ENCODE measurements around the gene GPBAR1.

Gene GPBAR1

GRCh38 chr2:218216674-218217359 lies 44.0 kb upstream of the GPBAR1 start, which contains the start of gene ARPC2:
TSS of gene ARPC2 (plus strand) at chr2:218217189. CDS start at chr2:218217471, 282 bp downstream.
- TF ChIP-seq EZH2 (optimal IDR thresholded peaks at IDR 0.05; ENCODE audit: low read depth, low read length) (no peak), EZH2phosphoT487 (IDR thresholded peaks at IDR 0.05; ENCODE audit: low read length) (no peak), CTCF (IDR thresholded peaks at IDR 0.05; ENCODE audit: low read length) (no peak)
- peak; percentile 94 for DNase-seq
- H3K36me3 ChIP-seq (replicated peaks; ENCODE audit: insufficient read depth, low read length): peaks cover 10% of the 10 kb centered on the region; the same call in 1 of the 2 replicates
- peaks cover 52% of the 10 kb centered on the region for H3F3A ChIP-seq (ENCODE audit: insufficient read depth, low read length)
- H3K9me3 ChIP-seq (replicated peaks; ENCODE audit: insufficient read depth, low read length): no peaks in the 10 kb centered on the region
- peaks cover 20% of the 10 kb centered on the region for H3K4me1 ChIP-seq (ENCODE audit: low read length)
- peak within 1 kb of the TSS; percentile 92 for H3K9ac ChIP-seq (ENCODE audit: low read length)
- peaks cover 4% of the 10 kb centered on the region; the same call in 1 of the 2 replicates for H4K20me1 ChIP-seq (ENCODE audit: insufficient read depth, low read length)
- peak within 1 kb of the TSS; percentile 98 for H2AFZ ChIP-seq (ENCODE audit: low read length)
- peak within 1 kb of the TSS; percentile 85 for H3K27ac ChIP-seq (ENCODE audit: low read length)
- H3K9me2 ChIP-seq (replicated peaks; ENCODE audit: insufficient read depth, low read length): no peaks in the 10 kb centered on the region
- peaks cover 56% of the 10 kb centered on the region for H3K79me2 ChIP-seq (ENCODE audit: low read length)
- H3K4me2 ChIP-seq (ENCODE audit: low read depth, low read length): peak within 1 kb of the TSS; percentile 88
- no peaks in the 10 kb centered on the region for H3K27me3 ChIP-seq (replicated peaks; ENCODE audit: insufficient read depth, low read length)
- peak within 1 kb of the TSS; percentile 94 for H3K4me3 ChIP-seq (ENCODE audit: low read length)

GRCh38 chr2:218217360-218218267 lies 43.2 kb upstream of the GPBAR1 start:
- peaks cover 58% of the 10 kb centered on the region for H3F3A ChIP-seq (ENCODE audit: insufficient read depth, low read length)
- H3K36me3 ChIP-seq (replicated peaks; ENCODE audit: insufficient read depth, low read length): peaks cover 13% of the 10 kb centered on the region; the same call in 1 of the 2 replicates
- H3K9me3 ChIP-seq (replicated peaks; ENCODE audit: insufficient read depth, low read length): no peaks in the 10 kb centered on the region
- H2AFZ ChIP-seq (ENCODE audit: low read length): peak overlapping the region; percentile 18; the same call in 1 of the 2 replicates
- peak overlapping the region; percentile 85 for H3K27ac ChIP-seq (ENCODE audit: low read length)
- no peaks in the 10 kb centered on the region for H3K27me3 ChIP-seq (replicated peaks; ENCODE audit: insufficient read depth, low read length)
- H3K4me1 ChIP-seq (ENCODE audit: low read length): peaks cover 28% of the 10 kb centered on the region
- H3K4me3 ChIP-seq (ENCODE audit: low read length): peak overlapping the region; percentile 94
- no peaks in the 10 kb centered on the region for H3K9me2 ChIP-seq (replicated peaks; ENCODE audit: insufficient read depth, low read length)
- peaks cover 4% of the 10 kb centered on the region; the same call in 1 of the 2 replicates for H4K20me1 ChIP-seq (ENCODE audit: insufficient read depth, low read length)
- peak overlapping the region; percentile 92 for H3K9ac ChIP-seq (ENCODE audit: low read length)
- DNase-seq: peak; percentile 40
- peak overlapping the region; percentile 88 for H3K4me2 ChIP-seq (ENCODE audit: low read depth, low read length)
- peaks cover 64% of the 10 kb centered on the region for H3K79me2 ChIP-seq (ENCODE audit: low read length)
- TF ChIP-seq CTCF (IDR thresholded peaks at IDR 0.05; ENCODE audit: low read length) (no peak), EZH2phosphoT487 (IDR thresholded peaks at IDR 0.05; ENCODE audit: low read length) (no peak), EZH2 (optimal IDR thresholded peaks at IDR 0.05; ENCODE audit: low read depth, low read length) (no peak)

- peak overlapping the region; percentile 92 for H3K9ac ChIP-seq (ENCODE audit: low read length)
- no peaks in the 10 kb centered on the region for H3K9me3 ChIP-seq (replicated peaks; ENCODE audit: insufficient read depth, low read length)
- DNase-seq: peak; percentile 33
- H4K20me1 ChIP-seq (ENCODE audit: insufficient read depth, low read length): peaks cover 8% of the 10 kb centered on the region; the same call in 1 of the 2 replicates
- no peaks in the 10 kb centered on the region for H3K27me3 ChIP-seq (replicated peaks; ENCODE audit: insufficient read depth, low read length)
- H3K9me2 ChIP-seq (replicated peaks; ENCODE audit: insufficient read depth, low read length): no peaks in the 10 kb centered on the region
- H3K27ac ChIP-seq (ENCODE audit: low read length): peak overlapping the region; percentile 85
- peak overlapping the region; percentile 88 for H3K4me2 ChIP-seq (ENCODE audit: low read depth, low read length)
- peaks cover 73% of the 10 kb centered on the region for H3K79me2 ChIP-seq (ENCODE audit: low read length)
- H2AFZ ChIP-seq (ENCODE audit: low read length): no peak overlapping the region
- peaks cover 14% of the 10 kb centered on the region; the same call in 1 of the 2 replicates for H3K36me3 ChIP-seq (replicated peaks; ENCODE audit: insufficient read depth, low read length)
- H3K4me3 ChIP-seq (ENCODE audit: low read length): peak overlapping the region; percentile 94
- TF ChIP-seq EZH2 (optimal IDR thresholded peaks at IDR 0.05; ENCODE audit: low read depth, low read length) (no peak), EZH2phosphoT487 (IDR thresholded peaks at IDR 0.05; ENCODE audit: low read length) (no peak), CTCF (IDR thresholded peaks at IDR 0.05; ENCODE audit: low read length) (no peak)
- peaks cover 68% of the 10 kb centered on the region for H3F3A ChIP-seq (ENCODE audit: insufficient read depth, low read length)
- peaks cover 37% of the 10 kb centered on the region for H3K4me1 ChIP-seq (ENCODE audit: low read length)
Observed at GRCh38 chr2:218218268-218219185, 42.3 kb upstream of the GPBAR1 start.
